Astrocyte (in vitro differentiated cells and primary cell): ENCODE measurements around the gene RCC2. TPM values are rescaled to one million over a fixed set of nuclear protein-coding genes. Genes with fewer than 3 reads are reported as not detected.

Experiments used
- DNase-seq: peaks from one replicate; pipeline ENCODE4 v3.0.0-alpha.2; 2010; ENCODE audit warnings: low read depth
- FAIRE-seq: peaks from 2 replicates; lab custom pipeline; 2011; peaks lifted over from hg19 to GRCh38; lab: Jason Lieb, UNC
- H2AFZ ChIP-seq: 2 replicates; pipeline ENCODE4 v1.6.0; 2012; ENCODE audit warnings: low read depth, low read length, inconsistent platforms
- H3K27ac ChIP-seq: 2 replicates; pipeline ENCODE4 v1.5.1; 2011; ENCODE audit warnings: low read depth, low read length, inconsistent platforms
- H3K27me3 ChIP-seq: 2 replicates; pipeline ENCODE4 v1.6.0; 2011; ENCODE audit warnings: low read length, inconsistent platforms; ENCODE audit not compliant: insufficient read depth
- H3K36me3 ChIP-seq: 2 replicates; pipeline ENCODE4 v1.5.1; 2011; ENCODE audit warnings: low read length, inconsistent platforms; ENCODE audit not compliant: insufficient read depth
- H3K4me1 ChIP-seq: 2 replicates; pipeline ENCODE4 v1.5.1; 2011; ENCODE audit warnings: low read length, inconsistent platforms; ENCODE audit not compliant: insufficient read depth
- H3K4me2 ChIP-seq: 2 replicates; pipeline ENCODE4 v1.6.0; 2012; ENCODE audit warnings: low read length, inconsistent platforms
- H3K4me3 ChIP-seq: 2 replicates; pipeline ENCODE4 v1.5.1; 2011; ENCODE audit warnings: low read depth, mild to moderate bottlenecking, low read length, inconsistent platforms; ENCODE audit not compliant: insufficient read depth
- H3K79me2 ChIP-seq: 2 replicates; pipeline ENCODE4 v1.6.0; 2012; ENCODE audit warnings: mild to moderate bottlenecking, low read length, inconsistent platforms; ENCODE audit not compliant: insufficient read depth
- H3K9ac ChIP-seq: 2 replicates; pipeline ENCODE4 v1.6.0; 2012; ENCODE audit warnings: mild to moderate bottlenecking, low read length, inconsistent platforms
- H3K9me3 ChIP-seq: 2 replicates; pipeline ENCODE4 v1.5.1; 2012; ENCODE audit warnings: low read depth, mild to moderate bottlenecking, low read length, inconsistent platforms; ENCODE audit not compliant: insufficient read depth
- H4K20me1 ChIP-seq: 2 replicates; pipeline ENCODE4 v1.6.0; 2012; ENCODE audit warnings: low read length, inconsistent platforms; ENCODE audit not compliant: insufficient read depth
- H3K27ac Mint-ChIP-seq: one replicate; pipeline ENCODE4 v1.8.0; 2021; ENCODE audit warnings: mild to moderate bottlenecking, mixed read lengths; ENCODE audit not compliant: unreplicated experiment
- H3K27me3 Mint-ChIP-seq: one replicate; pipeline ENCODE4 v1.8.0; 2021; ENCODE audit warnings: low read depth, mixed read lengths; ENCODE audit not compliant: unreplicated experiment
- H3K36me3 Mint-ChIP-seq: one replicate; pipeline ENCODE4 v1.8.0; 2021; ENCODE audit warnings: low read depth, mixed read lengths; ENCODE audit not compliant: unreplicated experiment
- H3K4me1 Mint-ChIP-seq: one replicate; pipeline ENCODE4 v1.8.0; 2021; ENCODE audit warnings: low read depth, mixed read lengths; ENCODE audit not compliant: unreplicated experiment
- H3K4me3 Mint-ChIP-seq: one replicate; pipeline ENCODE4 v1.8.0; 2021; ENCODE audit warnings: mild to moderate bottlenecking, moderate library complexity, mixed read lengths; ENCODE audit not compliant: unreplicated experiment
- H3K9me3 Mint-ChIP-seq: one replicate; pipeline ENCODE4 v1.8.0; 2021; ENCODE audit warnings: mild to moderate bottlenecking, mixed read lengths; ENCODE audit not compliant: unreplicated experiment
- CTCF ChIP-seq: IDR thresholded peaks from 2 replicates; pipeline ENCODE4 v1.5.1; 2011; ENCODE audit warnings: low read depth, mild to moderate bottlenecking, inconsistent platforms, low read length, moderate library complexity; ENCODE audit not compliant: insufficient read depth
- EZH2 ChIP-seq: IDR thresholded peaks from 2 replicates; pipeline ENCODE4 v1.6.1; 2012; ENCODE audit warnings: mild to moderate bottlenecking, low read length, inconsistent platforms; ENCODE audit not compliant: insufficient read depth
- total RNA-seq: library from RNA; stranded (reverse); gene quantifications from 2 replicates; pipeline ENCODE4 v1.2.1, GENCODE V29; 2021

The RCC2 gene
- total RNA-seq, 1 donor from 2014 or later, result 103 TPM

GRCh38 chr1:17437580-17438317 is 1.7 kb downstream of the RCC2 start:
- Histone ChIP-seq H3K9ac (peak overlapping the region; percentile 91), H3K79me2 (peaks cover 58% of the 10 kb centered on the region), H3K36me3 (peaks cover 9% of the 10 kb centered on the region), H3K27ac (peak overlapping the region; percentile 77), H3K9me3 (no peaks in the 10 kb centered on the region), H3K27me3 (no peaks in the 10 kb centered on the region), H3K4me2 (peak overlapping the region; percentile 91), H3K4me3 (peak overlapping the region; percentile 71), H4K20me1 (peaks cover 46% of the 10 kb centered on the region), H3K4me1 (peaks cover 31% of the 10 kb centered on the region), H2AFZ (peak overlapping the region; percentile 5)
- no peak for DNase-seq
- peaks cover 22% of the 10 kb centered on the region for H3K4me1 Mint-ChIP-seq
- H3K4me3 Mint-ChIP-seq, result peak overlapping the region; percentile 83
- peaks cover 3% of the 10 kb centered on the region for H3K36me3 Mint-ChIP-seq
- no peak overlapping the region for H3K27ac Mint-ChIP-seq
- no peaks in the 10 kb centered on the region for H3K27me3 Mint-ChIP-seq
- FAIRE-seq, result no peak
- TF ChIP-seq EZH2 (no peak), CTCF (no peak)
- no peaks in the 10 kb centered on the region for H3K9me3 Mint-ChIP-seq

- Histone ChIP-seq H3K9me3 (no peaks in the 10 kb centered on the region), H3K4me2 (peak overlapping the region; percentile 91), H3K36me3 (peaks cover 12% of the 10 kb centered on the region), H3K27ac (peak overlapping the region; percentile 16), H3K9ac (peak overlapping the region; percentile 91), H3K4me3 (peak overlapping the region; percentile 71), H4K20me1 (peaks cover 52% of the 10 kb centered on the region), H2AFZ (peak overlapping the region; percentile 5), H3K79me2 (peaks cover 64% of the 10 kb centered on the region), H3K4me1 (peaks cover 31% of the 10 kb centered on the region), H3K27me3 (no peaks in the 10 kb centered on the region)
- FAIRE-seq, result no peak
- peak overlapping the region; percentile 83 for H3K4me3 Mint-ChIP-seq
- H3K4me1 Mint-ChIP-seq, result peaks cover 21% of the 10 kb centered on the region
- no peaks in the 10 kb centered on the region for H3K27me3 Mint-ChIP-seq
- H3K27ac Mint-ChIP-seq, result peak overlapping the region; percentile 66
- TF ChIP-seq EZH2 (no peak), CTCF (no peak)
- DNase-seq, result no peak
- H3K9me3 Mint-ChIP-seq, result no peaks in the 10 kb centered on the region
- peaks cover 3% of the 10 kb centered on the region for H3K36me3 Mint-ChIP-seq
Observed at GRCh38 chr1:17437260-17437579, 2.3 kb downstream of the RCC2 start.
